Smooth muscle cell (in vitro differentiated cells): ENCODE results near the gene ZNF182. TPM values are rescaled to one million over a fixed set of nuclear protein-coding genes. Genes with fewer than 3 reads are reported as not detected.
"Not testable (repeated sequence)": the region's sequence is repeated elsewhere in the genome, so short reads cannot be mapped to it uniquely, and the experiment has no call there.

Experiments used
- DNase-seq: peaks from one replicate; lab custom pipeline; 2025; ENCODE audit not compliant: unreplicated experiment; lab: John Stamatoyannopoulos, UW
- H2AFZ ChIP-seq: fragments of 200-600 bp; sonication (generic); 2 replicates; pipeline ENCODE4 v1.6.0; 2016; ENCODE audit warnings: antibody characterized with exemption, low read depth, mild to moderate bottlenecking
- H3F3A ChIP-seq: fragments of 200-600 bp; sonication (generic); 2 replicates; pipeline ENCODE4 v1.6.0; 2017; ENCODE audit warnings: antibody characterized with exemption, low read depth
- H3K27ac ChIP-seq: fragments of 200-600 bp; sonication (generic); 2 replicates; pipeline ENCODE4 v1.5.1; 2016; ENCODE audit warnings: low read depth, mild to moderate bottlenecking
- H3K27me3 ChIP-seq: fragments of 200-600 bp; sonication (generic); 2 replicates; pipeline ENCODE4 v1.6.1; 2016; ENCODE audit warnings: low read depth, mild to moderate bottlenecking
- H3K36me3 ChIP-seq: fragments of 200-600 bp; sonication (generic); 2 replicates; pipeline ENCODE4 v1.5.1; 2016; ENCODE audit warnings: low read depth
- H3K4me1 ChIP-seq: fragments of 200-600 bp; sonication (generic); 2 replicates; pipeline ENCODE4 v1.5.1; 2016; ENCODE audit warnings: low read depth
- H3K4me2 ChIP-seq: fragments of 200-600 bp; sonication (generic); 2 replicates; pipeline ENCODE4 v1.6.0; 2016; ENCODE audit warnings: mild to moderate bottlenecking
- H3K4me3 ChIP-seq: fragments of 200-600 bp; sonication (generic); 2 replicates; pipeline ENCODE4 v1.5.1; 2016; ENCODE audit warnings: mild to moderate bottlenecking
- H3K79me2 ChIP-seq: fragments of 200-600 bp; sonication (generic); 2 replicates; pipeline ENCODE4 v1.6.0; 2016; ENCODE audit warnings: low read depth, mild to moderate bottlenecking
- H3K9ac ChIP-seq: fragments of 200-600 bp; sonication (generic); 2 replicates; pipeline ENCODE4 v1.6.0; 2016; ENCODE audit warnings: low read depth
- H3K9me3 ChIP-seq: fragments of 200-600 bp; sonication (generic); replicated peaks from 2 replicates; pipeline ENCODE4 v1.5.1; 2016; ENCODE audit warnings: low read depth
- H4K20me1 ChIP-seq: fragments of 200-600 bp; sonication (generic); 2 replicates; pipeline ENCODE4 v1.6.0; 2016; ENCODE audit warnings: low read depth
- CTCF ChIP-seq: fragments of 200-600 bp; sonication (generic); IDR thresholded peaks from 2 replicates; pipeline ENCODE4 v1.5.1; 2017; ENCODE audit warnings: borderline replicate concordance, mild to moderate bottlenecking, antibody characterized with exemption; ENCODE audit not compliant: insufficient read depth, poor library complexity, severe bottlenecking
- WGBS: methylation state at CpG from one replicate; pipeline ENCODE4 v1.1.7; 2016; ENCODE audit warnings: low lambda C conversion rate; 5-methylcytosine and 5-hydroxymethylcytosine counted together
- polyA plus RNA-seq: library from polyadenylated mRNA; unstranded; fragments of >200 nt; fragmentation: Nextera tagmentation; extraction: Ambion mirVana; gene quantifications from 2 replicates; pipeline ENCODE4 v1.2.1, GENCODE V29; 2016
- total RNA-seq: library from RNA; depleted of rRNA; stranded (reverse); fragments of >200 nt; gene quantifications from 2 replicates; pipeline ENCODE4 v1.2.3, GENCODE V29; 2014

Gene ZNF182
- total and polyA plus RNA-seq, 2 experiments from 2014 or later: 3.0 to 5.8 TPM

GRCh38 chrX:48006688-48007087, 2.9 kb upstream of the ZNF182 start, which contains the start of gene SPACA5:
Gene SPACA5, plus strand, starts transcription at chrX:48006988. Its CDS starts 815 bp downstream, at chrX:48007803.
- not testable (repeated sequence) for DNase-seq, H3K4me1 ChIP-seq, H4K20me1 ChIP-seq, H3K79me2 ChIP-seq, H3K27ac ChIP-seq, H3K36me3 ChIP-seq, H3K27me3 ChIP-seq, H3K4me2 ChIP-seq, H2AFZ ChIP-seq, H3K9ac ChIP-seq, H3F3A ChIP-seq, H3K9me3 ChIP-seq, H3K4me3 ChIP-seq
- no CpG with 5 or more reads among the region's 8 CpGs for WGBS

GRCh38 chrX:48003367-48003757, 427 bp downstream of the ZNF182 start:
- Histone ChIP-seq H2AFZ (peak overlapping the region; percentile 59), H3K4me2 (peak overlapping the region; percentile 86)
- TF ChIP-seq CTCF: no peak

GRCh38 chrX:48002929-48003328, 860 bp downstream of the ZNF182 start:
- Histone ChIP-seq H3K4me2 (peak overlapping the region; percentile 86), H3K9ac (no peak overlapping the region), H3K36me3 (no peaks in the 10 kb centered on the region), H3K4me3 (peak overlapping the region; percentile 62), H3K27ac (no peak overlapping the region), H4K20me1 (no peaks in the 10 kb centered on the region), H3K27me3 (no peaks in the 10 kb centered on the region), H3K9me3 (no peaks in the 10 kb centered on the region), H3F3A (no peaks in the 10 kb centered on the region), H3K4me1 (no peaks in the 10 kb centered on the region), H2AFZ (no peak overlapping the region), H3K79me2 (peaks cover 7% of the 10 kb centered on the region)
- no peak for TF ChIP-seq CTCF
- WGBS: 63% methylated on average over 7 of the region's 7 CpGs
- no peak for DNase-seq

More at GRCh38 chrX:48003367-48003757, 427 bp downstream of the ZNF182 start:
- Histone ChIP-seq H3K9ac (peak overlapping the region; percentile 50), H3K27ac (no peak overlapping the region), H3K79me2 (peaks cover 7% of the 10 kb centered on the region), H3K4me3 (peak overlapping the region; percentile 62), H3F3A (no peaks in the 10 kb centered on the region), H4K20me1 (no peaks in the 10 kb centered on the region), H3K4me1 (no peaks in the 10 kb centered on the region), H3K9me3 (no peaks in the 10 kb centered on the region), H3K36me3 (no peaks in the 10 kb centered on the region), H3K27me3 (no peaks in the 10 kb centered on the region)
- 52% methylated on average over 18 of the region's 18 CpGs for WGBS
- DNase-seq: no peak

- Histone ChIP-seq H3K9me3 (no peaks in the 10 kb centered on the region), H3K4me1 (no peaks in the 10 kb centered on the region), H3K79me2 (peaks cover 7% of the 10 kb centered on the region), H3K4me3 (no peak overlapping the region), H3K4me2 (no peak overlapping the region), H3K9ac (no peak overlapping the region), H3K27me3 (no peaks in the 10 kb centered on the region), H3K27ac (no peak overlapping the region), H2AFZ (no peak overlapping the region), H3F3A (no peaks in the 10 kb centered on the region), H3K36me3 (no peaks in the 10 kb centered on the region), H4K20me1 (no peaks in the 10 kb centered on the region)
- no peak for DNase-seq
- TF ChIP-seq CTCF: no peak
- WGBS: 75% methylated on average over 3 of the region's 3 CpGs
These were observed 1.5 kb downstream of the ZNF182 start for GRCh38 chrX:48002319-48002718.
